Right lobe of liver (tissue), 6 donors: ENCODE measurements around the gene RPL15. TPM values are rescaled to one million over a fixed set of nuclear protein-coding genes. Genes with fewer than 3 reads are reported as not detected.

Experiments
- ATAC-seq, 4 donors: fragments of 200-7000 bp; cut with Tn5 transposase; one replicate each; pipeline ENCODE4 v1.9.1; 2020; ENCODE audit warnings: mild to moderate bottlenecking in 4 of 4, moderate library complexity in 4 of 4
- DNase-seq, 3 donors: peaks; one replicate each; pipeline ENCODE4 v3.0.0-alpha.2; 2020
- H3K27ac ChIP-seq, 3 donors: fragments of 200-600 bp; one replicate each; pipeline ENCODE4 v1.8.0; 2022
- H3K27me3 ChIP-seq, 2 donors: fragments of 200-600 bp; one replicate each; pipeline ENCODE4 v1.8.0; 2022
- H3K36me3 ChIP-seq, 4 donors: fragments of 200-600 bp; sonication (generic) in 1 of 4; one replicate each; pipeline versions ENCODE4 v1.5.1 to v1.8.0; 2017 to 2022; ENCODE audit warnings: control low read depth in 1 of 4
- H3K4me1 ChIP-seq, 4 donors: fragments of 200-600 bp; sonication (generic) in 1 of 4; one replicate each; pipeline versions ENCODE4 v1.5.1 to v1.8.0; 2017 to 2022; ENCODE audit warnings: control low read depth in 1 of 4
- H3K4me3 ChIP-seq, 3 donors: fragments of 200-600 bp; one replicate each; pipeline ENCODE4 v1.8.0; 2022
- H3K9me3 ChIP-seq, 4 donors: fragments of 200-600 bp; sonication (generic) in 1 of 4; one replicate each; pipeline versions ENCODE4 v1.5.1 to v1.8.0; 2017 to 2022; ENCODE audit warnings: control low read depth in 1 of 4
- POLR2A ChIP-seq: fragments of 450-650 bp; IDR thresholded peaks from one replicate; pipeline ENCODE4 v1.6.1; 2017; ENCODE audit warnings: antibody characterized with exemption, mild to moderate bottlenecking
- WGBS: methylation state at CpG from one replicate; pipeline ENCODE4 v1.1.6; 2018; ENCODE audit warnings: low coverage, low lambda C conversion rate; ENCODE audit not compliant: insufficient coverage; ENCODE audit errors: missing lambda C conversion rate; 5-methylcytosine and 5-hydroxymethylcytosine counted together
- intact Hi-C, 2 donors: fragments of 100-400 bp; cut with DNase I; formaldehyde crosslinking; loops; one replicate each; pipeline versions ENCODE4 v1.11.2 to v1.14.1; 2022
- total RNA-seq, 6 experiments: library from RNA; depleted of rRNA in 2 of 6; stranded (reverse); fragments of >200 nt in 2 of 6; fragmentation: NEBNext Ultra II Directional in 3 of 6; extraction: Animal tissue kit (Norgen Biotek cat#: 25700) in 3 of 6; gene quantifications; one replicate each; pipeline versions ENCODE4 v1.1.0 to v1.2.4, GENCODE V29; 2016 to 2023
- TF ChIP-seq, protein P1 (sequence below), 4 donors: fragments of 200-600 bp in 3 of 4; fragments of 450-650 bp in 1 of 4; IDR thresholded peaks; one replicate each; pipeline versions ENCODE4 v1.5.1 to v1.8.0; 2016 to 2022; ENCODE audit warnings: antibody characterized with exemption in 4 of 4, mild to moderate bottlenecking in 2 of 4
- donor health status: DM: no; HTN: yes; CAD: no.
- donor health status: DM: no; HTN: no; CAD: no.
- donor health status: DM: no; HTN: no; CAD: no.
- donor health status: DM: no; HTN: yes; CAD: no.
- donor health status: DM: no; HTN: yes; CAD: no.

The RPL15 gene
- total RNA-seq, 6 experiments from 2014 or later, result 572 to 932 (median 636) TPM

DNA sequence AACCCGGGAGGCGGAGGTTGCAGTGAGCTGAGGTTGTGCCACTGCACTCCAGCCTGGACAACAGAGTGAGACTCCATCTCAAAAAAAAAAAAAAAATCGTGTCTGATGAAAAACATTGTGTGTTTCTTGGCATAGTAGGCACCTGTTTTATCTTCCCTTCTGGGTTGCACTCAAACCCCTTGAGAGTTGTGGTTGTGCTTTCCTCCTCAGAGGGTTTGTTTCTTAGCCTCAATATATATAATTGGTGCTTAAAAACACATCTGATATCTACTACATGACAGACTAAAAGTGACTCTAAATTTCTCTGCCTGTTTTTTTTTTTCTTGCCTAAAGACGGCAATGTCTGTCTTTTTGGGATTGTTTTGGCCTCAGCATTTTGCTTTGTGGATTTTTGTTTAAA lies 35.7 kb downstream of the RPL15 start:
- DNase-seq (no peak), ATAC-seq (no peak)
- no peaks in the 10 kb centered on the region for H3K27me3 ChIP-seq
- WGBS, result 76% methylated on average over 4 of the region's 4 CpGs
- no peak overlapping the region for H3K4me3 ChIP-seq
- no peak for TF ChIP-seq POLR2A
- TF ChIP-seq, protein P1, sequence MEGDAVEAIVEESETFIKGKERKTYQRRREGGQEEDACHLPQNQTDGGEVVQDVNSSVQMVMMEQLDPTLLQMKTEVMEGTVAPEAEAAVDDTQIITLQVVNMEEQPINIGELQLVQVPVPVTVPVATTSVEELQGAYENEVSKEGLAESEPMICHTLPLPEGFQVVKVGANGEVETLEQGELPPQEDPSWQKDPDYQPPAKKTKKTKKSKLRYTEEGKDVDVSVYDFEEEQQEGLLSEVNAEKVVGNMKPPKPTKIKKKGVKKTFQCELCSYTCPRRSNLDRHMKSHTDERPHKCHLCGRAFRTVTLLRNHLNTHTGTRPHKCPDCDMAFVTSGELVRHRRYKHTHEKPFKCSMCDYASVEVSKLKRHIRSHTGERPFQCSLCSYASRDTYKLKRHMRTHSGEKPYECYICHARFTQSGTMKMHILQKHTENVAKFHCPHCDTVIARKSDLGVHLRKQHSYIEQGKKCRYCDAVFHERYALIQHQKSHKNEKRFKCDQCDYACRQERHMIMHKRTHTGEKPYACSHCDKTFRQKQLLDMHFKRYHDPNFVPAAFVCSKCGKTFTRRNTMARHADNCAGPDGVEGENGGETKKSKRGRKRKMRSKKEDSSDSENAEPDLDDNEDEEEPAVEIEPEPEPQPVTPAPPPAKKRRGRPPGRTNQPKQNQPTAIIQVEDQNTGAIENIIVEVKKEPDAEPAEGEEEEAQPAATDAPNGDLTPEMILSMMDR (IDR thresholded peaks at IDR 0.05), result no peak
- peaks cover 0 to 46% (median 19%) of the 10 kb centered on the region in 4 donors for H3K4me1 ChIP-seq
- intact Hi-C loops, result no loop called here
- H3K27ac ChIP-seq, result no peak overlapping the region
- H3K36me3 ChIP-seq, result peaks cover 0 to 7% (median 1%) of the 10 kb centered on the region in 4 donors
- no peaks in the 10 kb centered on the region for H3K9me3 ChIP-seq

DNA sequence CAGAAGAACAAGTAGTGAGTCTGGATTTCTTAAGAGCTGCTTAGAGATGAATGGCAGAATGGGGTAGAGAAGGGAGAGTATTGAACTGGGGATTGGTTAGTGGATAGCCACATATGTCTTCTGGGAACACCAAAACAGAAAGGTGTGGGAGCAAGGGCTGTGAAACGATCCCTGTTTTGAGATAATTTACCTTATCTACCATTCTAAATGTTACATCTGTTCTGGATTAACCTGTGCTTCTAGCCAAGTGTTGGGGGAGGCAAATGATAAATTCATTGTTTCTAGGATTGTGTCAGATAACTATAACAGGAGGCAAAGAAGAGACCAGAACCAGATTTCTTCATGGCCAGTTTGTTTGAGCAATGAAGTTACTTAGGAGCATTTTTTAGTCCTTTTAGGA lies 36.6 kb downstream of the RPL15 start:
- ATAC-seq, result no peak

DNA sequence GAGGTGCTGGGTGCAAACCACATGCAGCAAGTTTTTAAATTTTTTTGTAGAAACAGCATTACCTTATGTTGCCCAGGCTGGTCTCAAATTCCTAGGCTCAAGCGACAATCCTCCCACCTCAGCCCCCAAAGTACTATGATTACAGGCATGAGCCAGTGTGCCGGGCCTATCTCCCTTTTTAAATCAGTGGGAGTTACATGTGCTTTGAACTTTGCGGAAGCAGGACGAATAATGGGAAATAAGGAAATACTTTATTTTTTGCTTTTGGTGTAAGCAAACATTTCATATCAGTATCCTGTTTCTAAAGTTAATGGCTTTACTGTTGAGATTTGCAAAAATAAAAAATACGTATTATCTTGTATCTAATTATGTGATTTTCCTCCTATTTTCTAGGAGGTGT lies 37.2 kb downstream of the RPL15 start:
- WGBS, result 80% methylated on average over 5 of the region's 5 CpGs
- H3K27ac ChIP-seq, result no peak overlapping the region
- H3K36me3 ChIP-seq, result peaks cover 0 to 7% (median 1%) of the 10 kb centered on the region in 4 donors
- no peak for DNase-seq
- no peaks in the 10 kb centered on the region for H3K9me3 ChIP-seq
- H3K27me3 ChIP-seq, result no peaks in the 10 kb centered on the region
- peaks cover 0 to 32% (median 15%) of the 10 kb centered on the region in 4 donors for H3K4me1 ChIP-seq
- intact Hi-C loops, result no loop called here
- no peak for TF ChIP-seq POLR2A
- TF ChIP-seq, protein P1 (IDR thresholded peaks at IDR 0.05), result no peak
- no peak overlapping the region for H3K4me3 ChIP-seq
- ATAC-seq, result peak in 1 of 4 donors; percentile 18

More for the DNA sequence above, 36.6 kb downstream of the RPL15 start:
- Histone ChIP-seq H3K9me3 (no peaks in the 10 kb centered on the region), H3K36me3 (peaks cover 0 to 7% (median 1%) of the 10 kb centered on the region in 4 donors), H3K4me1 (peaks cover 0 to 37% (median 16%) of the 10 kb centered on the region in 4 donors), H3K4me3 (no peak overlapping the region), H3K27me3 (no peaks in the 10 kb centered on the region), H3K27ac (no peak overlapping the region)
- 50% methylated on average over 1 of the region's 1 CpG for WGBS
- DNase-seq, result no peak
- intact Hi-C loops, result no loop called here
- TF ChIP-seq, protein P1 (IDR thresholded peaks at IDR 0.05), result no peak
- no peak for TF ChIP-seq POLR2A

DNA sequence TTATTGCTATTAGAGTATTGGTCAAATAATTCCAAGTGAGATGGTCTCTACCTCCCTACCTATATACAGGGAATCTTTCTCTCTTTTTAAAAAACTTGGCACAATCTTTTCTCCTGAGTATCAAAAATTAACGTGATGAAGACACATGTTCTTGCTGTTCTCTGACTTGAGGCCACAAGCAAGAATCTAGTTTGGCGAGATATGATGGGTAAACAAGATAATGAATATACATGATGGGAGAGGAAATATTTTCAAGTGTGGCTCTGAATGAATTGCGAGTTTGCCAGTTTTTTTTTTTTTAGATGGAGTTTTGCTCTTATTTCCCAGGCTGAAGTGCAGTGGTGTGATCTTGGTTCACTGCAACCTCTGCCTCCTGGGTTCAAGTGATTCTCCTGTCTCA lies 39.8 kb downstream of the RPL15 start:
- DNase-seq, result no peak
- no peaks in the 10 kb centered on the region for H3K9me3 ChIP-seq
- ATAC-seq, result no peak
- H3K27ac ChIP-seq, result no peak overlapping the region
- H3K4me1 ChIP-seq, result peaks cover 0 to 11% (median 3%) of the 10 kb centered on the region in 4 donors
- no peaks in the 10 kb centered on the region for H3K27me3 ChIP-seq
- peaks cover 0 to 30% (median 6%) of the 10 kb centered on the region in 4 donors for H3K36me3 ChIP-seq
- H3K4me3 ChIP-seq, result no peak overlapping the region
- intact Hi-C loops, result no loop called here
- TF ChIP-seq POLR2A, result no peak
- TF ChIP-seq, protein P1 (IDR thresholded peaks at IDR 0.05), result no peak
- 75% methylated on average over 3 of the region's 3 CpGs for WGBS
